ENCODE data around the gene ABHD17A. TPM values are rescaled to one million over a fixed set of nuclear protein-coding genes. Genes with fewer than 3 reads are reported as not detected.
A peak's percentile ranks its signal among the peaks of the same experiment; 100 is the strongest.
"Not testable (repeated sequence)": the region's sequence is repeated elsewhere in the genome, so short reads cannot be mapped to it uniquely, and the experiment has no call there.

The ABHD17A gene
- polyA plus RNA-seq, 12 donors: 35.7 to 74.2 (median 41.6) TPM; not detected in 1

DNA sequence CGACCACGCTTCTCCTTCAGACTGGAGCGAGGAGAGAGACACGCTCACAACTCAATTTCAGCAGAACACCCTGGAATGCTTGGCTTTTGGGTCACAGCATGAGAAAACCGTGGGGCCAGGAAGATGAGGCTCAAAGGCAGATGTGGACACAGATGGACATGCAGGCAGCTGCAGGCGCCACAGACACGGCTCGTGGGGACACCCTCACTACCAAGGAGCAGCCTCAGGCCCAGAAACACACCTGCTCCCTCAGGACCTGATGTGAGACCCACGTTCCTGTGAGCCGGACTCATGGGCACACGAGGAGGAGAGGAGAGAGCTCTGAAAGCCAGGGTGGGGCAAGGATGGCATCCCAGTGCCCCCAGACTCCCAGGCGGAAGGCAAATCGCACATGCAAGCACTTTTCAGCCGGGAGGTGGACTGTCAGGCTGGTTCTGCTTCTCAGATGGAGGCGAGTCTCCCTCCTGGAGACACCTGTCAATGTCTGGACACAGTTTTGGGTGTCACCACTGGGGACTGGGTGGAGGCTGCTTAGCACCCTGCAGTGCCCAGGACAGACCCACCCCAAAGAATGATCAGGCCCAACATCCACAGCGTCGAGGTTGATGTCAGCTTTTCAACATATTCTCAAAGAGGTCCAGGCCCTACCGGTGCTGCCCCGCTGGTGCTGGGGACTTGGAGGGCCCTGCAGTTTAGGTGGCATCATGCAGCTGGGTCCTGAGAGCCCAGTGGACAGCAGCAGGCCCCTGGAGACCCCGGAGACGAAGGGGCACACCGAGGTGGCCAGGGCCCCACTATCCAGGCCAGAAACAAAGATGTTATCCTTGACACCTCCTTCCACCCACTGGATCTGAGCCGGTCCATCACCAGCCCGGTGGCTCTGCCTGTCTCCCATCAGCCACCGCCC, 2.3 kb downstream of the ABHD17A start:
- DNase-seq: no peak

DNA sequence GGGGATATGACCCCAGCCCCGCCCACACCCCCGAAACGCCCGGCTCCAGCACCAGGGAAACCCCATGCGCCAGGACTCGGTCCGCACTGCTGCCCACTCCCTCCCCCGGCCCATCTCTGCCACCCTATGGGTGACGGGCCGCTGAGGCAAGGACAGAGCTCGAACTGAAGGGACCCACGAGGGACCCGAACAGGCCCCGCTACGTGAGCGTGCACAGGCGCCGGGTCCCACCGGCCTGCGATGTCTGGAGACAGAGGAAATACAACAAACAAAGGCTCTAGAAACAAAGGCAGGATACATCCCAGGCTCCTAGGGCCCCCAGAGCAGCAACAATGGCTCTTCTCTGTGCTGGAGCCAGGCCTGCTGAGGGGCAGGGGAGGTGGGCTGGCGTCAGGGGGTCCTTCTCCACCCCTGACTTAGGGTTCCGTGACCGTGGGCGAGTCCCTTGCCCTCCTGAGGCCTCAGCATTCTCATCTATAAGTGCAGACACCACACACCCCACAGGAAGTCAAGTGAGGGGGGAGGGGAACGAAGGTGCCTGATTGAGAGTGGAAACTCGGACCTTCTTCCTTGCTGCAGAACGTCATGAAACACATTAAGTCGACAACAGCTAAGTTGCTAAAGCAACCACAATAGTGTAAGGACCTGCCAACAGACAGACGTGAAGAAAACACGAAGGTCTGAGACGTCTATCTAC, 3.1 kb downstream of the ABHD17A start:
- no peak for DNase-seq

DNA sequence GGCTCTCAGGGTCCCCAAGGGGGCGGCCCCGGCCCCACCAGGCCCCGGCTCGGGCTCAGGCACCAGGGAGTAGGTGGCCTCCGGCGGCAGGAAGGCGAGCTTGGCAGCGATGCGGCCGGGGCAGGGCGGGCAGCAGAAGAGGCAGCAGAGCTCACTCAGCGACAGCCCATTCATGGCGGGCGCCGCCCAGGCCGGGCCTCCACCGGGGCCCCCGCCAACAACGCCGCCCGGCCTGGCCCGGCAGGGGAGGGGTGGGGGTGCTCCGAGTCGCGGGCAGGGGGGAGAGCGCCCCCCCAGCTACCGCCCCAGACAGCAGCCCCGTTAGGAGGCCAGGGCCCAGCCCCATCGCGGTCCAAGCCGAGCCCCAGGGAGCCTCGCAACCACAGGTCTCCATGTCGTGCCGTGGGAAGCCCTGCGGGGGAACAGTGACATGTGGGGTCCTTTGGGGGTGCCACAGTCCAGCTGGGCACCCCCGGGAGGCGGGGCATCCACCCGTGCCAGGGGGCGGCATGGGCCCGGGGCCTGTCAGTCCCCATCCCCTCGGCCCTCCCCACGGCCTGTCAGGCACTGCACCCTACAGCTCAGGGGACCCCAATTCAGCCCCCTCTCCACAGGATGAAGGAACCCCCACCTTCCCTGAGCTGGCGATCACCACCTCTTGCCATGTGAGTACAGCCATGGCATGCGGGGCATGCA, 3.8 kb downstream of the ABHD17A start:
- DNase-seq: not testable (repeated sequence)

DNA sequence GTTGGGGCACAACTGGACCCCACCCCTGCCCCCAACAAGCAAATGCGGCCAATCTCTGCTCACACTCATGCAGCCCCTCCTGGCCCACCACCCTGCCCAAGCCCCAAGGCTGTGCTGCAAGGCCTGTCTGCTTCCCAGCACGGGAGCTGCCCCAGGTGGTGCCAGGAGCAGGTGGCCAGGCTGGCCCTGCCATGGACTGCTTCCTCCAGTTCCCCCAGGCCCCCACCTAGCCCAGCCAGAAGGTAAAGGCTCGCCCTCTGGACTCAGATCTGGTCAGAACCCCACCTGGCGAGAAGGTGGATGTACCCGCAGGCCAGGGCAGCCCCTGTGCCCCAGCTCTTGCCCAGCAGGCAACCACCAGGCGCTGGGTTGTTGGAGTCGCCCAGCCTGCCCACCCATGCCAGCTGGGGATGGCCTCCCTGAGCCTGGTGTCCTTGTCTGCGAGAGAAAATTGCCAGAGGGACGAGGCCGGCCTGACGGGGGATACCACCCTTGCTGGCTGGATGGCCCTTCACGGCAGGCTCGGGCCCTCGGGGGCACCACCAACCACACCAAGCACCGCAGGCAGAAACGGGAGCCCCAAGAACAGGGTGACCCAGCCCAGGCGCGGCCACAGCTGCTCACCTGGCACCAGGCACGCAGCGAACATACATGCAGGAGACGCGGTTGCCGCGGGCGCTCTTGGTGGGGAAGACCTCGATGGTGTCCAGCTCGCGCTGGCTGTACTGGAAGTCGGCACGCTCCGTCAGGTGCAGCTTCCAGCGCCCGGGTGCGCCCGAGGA, 4.5 kb downstream of the ABHD17A start:
- DNase-seq: no peak

DNA sequence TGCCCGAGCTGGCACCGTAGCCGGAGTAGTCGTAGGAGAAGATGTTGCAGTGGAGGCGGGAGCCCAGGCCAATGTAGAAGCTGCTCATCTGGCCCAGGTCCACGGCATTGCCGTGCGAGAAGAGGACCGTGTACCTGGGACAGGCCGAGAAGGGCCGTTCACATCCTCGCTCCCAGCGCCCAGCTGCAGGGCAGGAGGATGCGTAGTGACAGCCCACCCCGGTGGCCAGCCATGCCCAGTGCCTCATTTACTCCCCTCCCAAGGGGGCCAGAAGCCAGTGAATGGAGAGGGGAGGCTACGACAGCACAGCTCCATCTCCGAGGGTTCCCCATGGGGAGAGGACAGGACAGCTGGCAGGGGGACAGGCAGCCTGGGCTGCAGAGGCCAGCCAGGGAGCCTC, 5.3 kb downstream of the ABHD17A start:
- DNase-seq: not testable (repeated sequence)

DNA sequence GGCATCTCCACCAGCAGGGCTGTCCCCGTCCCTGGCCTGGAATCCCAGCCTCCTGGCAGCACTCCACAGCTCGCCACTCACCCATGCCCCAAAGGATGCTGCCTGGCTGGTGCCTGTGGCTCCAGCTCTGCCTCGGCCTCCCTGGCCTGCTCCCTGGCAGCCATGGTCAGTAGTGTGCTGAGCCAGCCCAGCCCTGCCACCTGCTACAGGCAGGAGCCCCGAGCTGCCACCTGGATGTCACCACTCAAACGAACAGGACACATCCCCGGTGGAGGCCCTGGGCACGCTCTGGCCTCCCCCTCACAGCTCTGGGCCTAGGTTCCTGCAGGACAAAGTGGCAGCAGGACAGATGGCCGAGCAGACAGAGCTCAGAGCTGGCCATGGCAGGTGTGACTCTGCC, 6.7 kb downstream of the ABHD17A start:
- not testable (repeated sequence) for DNase-seq

DNA sequence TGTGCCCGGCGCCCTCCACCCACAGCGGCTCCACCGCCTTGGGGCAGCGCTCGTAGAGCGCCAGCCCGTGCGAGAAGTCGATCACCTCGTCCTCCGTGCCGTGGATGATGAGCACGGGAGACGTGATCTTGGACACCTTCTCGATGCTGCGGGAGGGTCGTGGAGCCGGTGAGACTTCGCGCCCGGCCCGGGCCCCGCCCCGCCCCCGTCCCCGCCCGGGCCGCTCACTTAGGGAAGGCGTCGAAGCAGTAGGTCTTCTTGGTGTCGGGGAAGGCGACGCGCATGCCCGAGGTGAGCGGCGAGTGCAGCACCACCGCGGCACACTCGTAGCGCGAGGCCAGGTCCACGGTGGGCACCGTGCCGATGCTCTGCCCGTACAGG, 8.0 kb downstream of the ABHD17A start:
- DNase-seq: not testable (repeated sequence)

DNA sequence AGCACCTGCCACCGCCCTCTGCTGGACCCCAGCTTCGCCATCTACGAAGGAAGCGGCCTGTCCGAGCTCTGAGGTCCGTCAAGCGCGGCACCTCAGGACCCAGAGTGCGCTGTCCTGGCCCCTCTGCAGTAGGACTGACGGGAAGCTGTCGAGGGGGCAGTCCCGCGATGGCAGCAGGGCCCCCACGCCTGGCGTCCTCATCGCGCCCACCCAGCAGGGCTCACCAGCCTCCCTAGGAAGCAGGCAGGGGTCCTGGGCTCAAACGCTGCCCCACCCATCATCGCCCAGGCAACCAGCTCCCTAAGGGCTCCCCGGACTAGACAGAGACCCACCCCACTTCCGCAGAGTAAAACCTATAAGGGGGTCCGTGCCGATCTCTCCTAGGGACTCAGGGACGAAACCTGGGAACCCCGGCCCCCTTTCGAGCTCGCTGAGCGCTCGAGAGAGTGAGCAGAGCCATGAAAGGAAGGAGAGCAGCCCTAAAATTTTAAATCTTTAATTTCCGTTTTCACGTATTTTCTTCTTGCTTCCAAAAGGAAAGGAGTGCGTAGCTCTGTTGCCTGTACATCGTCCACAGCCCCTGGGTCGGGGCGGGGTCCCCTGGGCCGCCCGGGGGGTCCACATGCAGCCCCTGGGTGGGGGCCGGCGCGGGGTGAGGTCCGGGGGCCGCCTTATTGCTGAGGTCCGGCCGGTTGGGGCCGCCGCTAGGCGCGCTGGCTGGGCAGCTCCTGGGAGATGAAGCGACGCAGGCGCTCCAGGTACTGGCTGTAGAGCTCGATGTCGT, 8.6 kb downstream of the ABHD17A start:
- DNase-seq: not testable (repeated sequence)

DNA sequence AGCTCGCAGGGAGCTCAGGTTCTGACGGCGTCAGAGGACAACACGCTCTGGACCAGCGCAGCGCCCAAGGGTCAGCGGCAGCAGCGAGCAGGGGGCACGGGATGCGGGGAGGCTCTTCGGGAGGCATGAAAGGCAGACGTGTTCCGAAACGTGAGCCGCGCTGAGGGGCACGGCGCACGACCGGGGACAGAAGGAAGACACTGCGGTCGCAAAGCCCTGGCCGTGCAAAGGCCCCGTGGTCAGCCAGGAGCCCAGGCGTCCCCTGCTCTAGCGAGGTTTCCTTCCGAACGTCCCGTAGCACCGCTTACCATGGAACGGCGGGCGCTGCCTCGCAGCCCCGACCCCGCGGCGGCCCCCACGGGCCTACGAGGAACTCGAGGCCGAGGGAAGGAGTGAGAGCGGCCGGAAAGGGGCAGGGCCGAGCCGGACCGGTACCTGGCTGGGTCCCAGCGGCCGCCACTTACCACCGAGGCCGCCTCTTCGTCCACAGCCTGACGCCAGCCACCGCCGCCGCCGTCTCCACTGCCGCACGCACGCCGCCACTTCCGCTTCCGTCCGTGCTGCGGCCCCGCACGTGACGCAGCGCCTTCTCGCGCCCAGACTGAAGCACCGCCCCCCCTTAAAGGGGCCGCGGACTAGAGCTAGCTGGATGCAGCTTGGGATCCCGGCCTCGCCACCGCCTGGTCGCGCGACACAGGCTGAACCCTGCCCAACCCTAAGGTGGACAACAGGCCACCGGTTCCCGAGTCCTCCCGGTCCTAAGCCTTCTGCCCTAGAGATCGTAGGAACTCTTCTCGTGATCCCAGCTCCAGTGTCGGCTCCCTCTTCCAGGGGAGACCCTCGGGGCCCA, 9.4 kb downstream of the ABHD17A start:
- DNase-seq: peak; percentile 92

DNA sequence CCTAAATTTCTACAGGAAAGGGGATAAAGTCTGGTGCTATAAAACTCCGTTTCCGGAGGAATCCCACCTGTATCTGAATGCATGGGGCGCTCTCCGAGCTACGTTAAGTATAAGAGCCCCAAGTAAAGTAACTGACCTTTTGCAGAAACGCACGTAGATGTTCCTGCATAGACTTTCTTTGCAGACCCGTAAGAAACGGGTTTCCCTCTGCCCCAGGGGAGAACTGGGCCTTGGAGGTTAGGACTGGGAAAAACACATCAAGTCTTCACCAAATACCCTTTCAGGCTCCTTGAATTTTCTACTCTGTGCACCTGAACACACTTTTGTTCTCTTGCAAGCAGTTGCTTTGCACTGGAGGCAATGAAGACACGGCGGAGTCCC, 10.0 kb downstream of the ABHD17A start:
- not testable (repeated sequence) for DNase-seq

DNA sequence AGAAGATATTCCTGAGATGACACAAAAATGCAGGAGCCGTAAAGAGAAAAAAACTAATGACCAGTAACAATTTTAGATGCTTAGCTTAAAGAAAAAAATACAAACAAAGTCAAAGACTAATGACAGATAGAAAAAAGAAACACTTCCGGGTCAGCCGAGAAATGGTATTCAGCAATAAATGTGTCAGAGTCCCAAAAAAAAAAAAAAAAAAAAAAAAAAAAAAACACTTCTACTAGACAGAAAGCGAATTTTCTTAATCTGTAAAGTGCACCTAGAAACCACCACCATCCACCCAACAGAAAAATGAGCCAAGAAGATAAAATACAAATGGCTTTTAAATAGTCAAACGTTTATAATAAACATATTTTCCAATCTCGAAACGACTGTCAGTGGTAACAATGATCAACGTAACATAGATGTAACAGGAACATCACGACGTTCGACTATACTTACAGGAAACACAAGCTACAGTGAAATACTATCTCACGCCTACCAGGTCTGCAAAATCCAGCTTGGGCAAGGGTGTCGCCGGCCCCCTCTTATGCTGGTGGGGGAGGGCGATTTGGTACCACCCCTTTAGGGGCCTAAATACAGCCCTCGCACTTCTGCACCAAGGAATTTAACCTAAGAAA, 10.6 kb downstream of the ABHD17A start:
- no peak for DNase-seq

DNA sequence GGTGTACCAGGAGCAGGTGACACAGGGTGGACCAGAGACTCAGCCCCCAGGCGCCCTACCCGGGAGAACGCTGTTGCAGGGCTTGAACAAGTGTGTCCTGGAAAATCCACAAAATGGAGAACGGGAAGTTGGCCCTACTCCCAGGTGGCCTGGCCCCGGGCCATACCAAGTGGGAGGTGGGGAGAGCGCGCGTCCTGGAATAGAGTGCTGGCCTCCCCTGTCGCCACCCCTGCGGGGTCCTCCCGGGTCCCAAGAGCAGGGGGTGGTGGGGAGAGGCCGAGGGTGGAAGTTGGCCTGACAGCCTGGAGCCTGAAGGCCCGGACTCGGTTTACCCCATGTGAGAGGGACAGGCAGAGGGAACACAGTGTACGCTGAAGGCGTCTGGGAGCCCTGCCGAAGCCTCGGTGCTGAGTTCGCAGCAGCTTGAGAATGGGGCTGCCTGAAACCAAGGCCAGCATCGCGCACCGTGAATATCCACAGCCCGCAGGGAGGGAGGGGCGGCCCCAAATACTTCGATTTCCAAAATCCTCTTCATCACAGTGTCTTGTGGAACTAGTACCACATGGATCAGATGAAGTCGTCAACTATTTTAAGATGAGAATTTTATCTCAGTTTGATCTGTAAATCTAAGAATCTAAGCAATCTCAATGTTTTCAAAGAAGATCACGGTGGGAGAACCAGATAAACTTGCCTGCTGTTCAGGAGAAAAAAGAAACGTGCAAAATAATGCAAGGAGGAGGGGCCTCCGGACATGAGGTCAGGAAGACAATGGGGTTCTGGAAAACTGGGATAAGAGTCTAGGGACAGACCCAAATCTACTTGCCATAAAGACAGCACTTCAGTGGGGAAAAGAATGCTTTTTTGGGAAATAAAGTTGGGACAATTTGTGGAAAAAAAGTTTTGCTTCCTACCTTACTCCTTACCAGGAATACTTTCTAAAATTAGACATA, 11.5 kb downstream of the ABHD17A start:
- DNase-seq: no peak

DNA sequence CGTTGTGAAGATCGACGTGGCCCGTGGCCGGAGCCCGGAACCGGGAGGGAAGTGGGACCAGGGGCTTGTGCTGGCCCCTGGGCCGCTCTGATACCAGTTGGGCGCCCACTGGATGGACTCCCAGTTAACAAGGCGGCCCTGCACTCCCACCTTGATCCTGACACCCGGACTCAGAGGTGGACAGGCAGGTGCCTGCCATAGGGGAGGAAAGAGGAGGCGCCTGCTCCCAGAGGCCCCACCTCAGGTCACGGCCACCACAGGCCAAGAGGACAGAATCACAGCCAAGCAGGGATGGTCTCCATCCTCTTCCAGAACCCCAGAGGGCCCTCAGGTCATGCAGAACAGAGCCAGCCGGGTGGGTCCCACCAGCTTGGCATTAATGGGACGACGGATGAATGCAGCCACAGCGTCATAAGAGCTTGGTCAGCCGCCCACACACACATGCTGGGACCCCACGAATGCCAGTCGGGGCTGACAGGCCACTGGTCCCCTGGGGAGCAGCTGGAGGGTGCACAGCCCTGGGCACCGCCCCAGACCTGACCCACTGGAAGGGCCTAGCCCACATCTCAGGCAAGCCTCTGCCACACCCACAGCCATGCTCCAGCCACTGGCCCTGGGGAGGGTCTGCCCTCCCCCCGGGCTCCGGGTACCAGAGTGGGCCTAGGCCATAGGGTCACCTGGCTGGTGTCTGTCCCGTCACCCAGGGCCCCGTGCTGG, 12.3 kb downstream of the ABHD17A start:
- DNase-seq: no peak

DNA sequence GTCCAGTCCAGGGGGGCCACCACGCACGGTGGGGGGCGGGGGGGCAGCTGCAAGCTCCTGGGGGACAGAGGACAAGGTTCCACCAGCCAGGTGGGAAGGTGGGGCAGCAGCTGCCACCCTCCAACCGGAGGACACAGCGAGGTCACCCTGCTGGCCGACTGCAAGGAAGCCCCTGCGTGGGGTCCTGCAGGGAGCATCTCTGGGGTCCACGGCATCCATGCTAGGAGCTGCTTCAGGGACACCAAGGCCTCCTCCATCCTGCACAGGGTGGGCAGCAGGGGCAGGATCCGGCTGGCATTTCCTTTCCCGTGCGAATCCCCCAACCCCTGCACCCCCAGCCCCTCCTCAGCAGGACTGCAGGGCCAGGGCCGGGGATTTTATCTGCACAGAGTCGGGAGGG, 13.7 kb downstream of the ABHD17A start:
- no peak for DNase-seq

DNA sequence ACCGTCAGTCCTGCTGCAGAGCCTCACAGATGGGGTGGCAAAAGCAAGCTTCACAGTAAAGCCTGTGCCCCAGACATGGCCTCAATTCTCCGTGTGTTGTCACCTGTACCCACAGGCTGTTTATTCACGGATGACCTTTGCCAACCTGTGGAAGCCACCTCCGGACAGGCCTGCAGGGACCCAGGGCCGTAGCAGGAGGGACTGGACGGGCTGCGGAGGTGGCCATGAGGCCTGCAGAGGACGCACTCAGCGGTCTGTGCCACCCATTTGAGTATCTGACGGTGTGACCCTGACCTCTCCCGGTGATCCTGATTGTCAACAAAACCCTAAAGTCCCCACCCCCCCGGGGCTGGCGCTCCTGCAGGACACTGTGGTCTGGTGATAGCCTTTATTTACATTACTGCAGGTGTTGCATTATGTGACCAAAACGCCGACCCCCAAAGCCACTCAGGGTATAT, 14.1 kb downstream of the ABHD17A start:
- DNase-seq: no peak

DNA sequence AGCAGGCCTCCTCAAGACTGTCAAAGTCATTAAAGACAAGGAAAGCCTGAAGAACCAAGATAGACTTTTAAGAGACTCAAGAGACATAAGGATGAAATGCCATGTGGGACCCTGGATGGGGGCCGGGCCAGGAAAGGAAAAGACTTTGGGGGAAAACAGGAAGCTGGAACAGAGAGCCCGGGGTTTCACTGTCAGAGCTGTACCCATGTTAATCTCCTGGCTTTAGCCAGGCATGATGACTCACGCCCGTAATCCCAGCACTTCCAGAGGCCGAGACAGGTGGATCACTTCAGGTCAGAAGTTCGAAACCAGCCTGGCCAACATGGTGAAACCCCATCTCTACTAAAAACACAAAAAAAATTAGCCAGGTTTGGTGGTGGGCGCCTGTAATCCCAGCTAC, 16.3 kb downstream of the ABHD17A start:
- DNase-seq: no peak

DNA sequence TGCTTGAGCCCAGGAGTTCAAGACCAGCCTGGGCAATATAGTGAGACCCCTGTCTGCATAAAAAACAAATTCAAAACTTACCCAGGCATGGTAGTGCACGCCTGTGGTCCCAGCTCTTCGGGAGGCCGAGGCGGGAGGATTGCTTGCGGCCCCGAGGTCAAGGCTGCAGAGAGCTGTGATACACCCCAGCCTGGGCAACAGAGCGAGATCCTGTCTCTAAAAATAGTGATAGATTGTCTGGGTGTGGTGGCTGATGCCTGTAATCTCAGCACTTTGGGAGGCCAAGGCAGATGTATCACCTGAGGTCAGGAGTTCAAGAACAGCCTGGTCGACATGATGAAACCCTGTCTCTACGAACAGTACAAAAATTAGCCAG, 18.0 kb downstream of the ABHD17A start:
- no peak for DNase-seq

Data from muscle of arm (tissue), 12 donors.